NCI-H2107 treated with DMSO at 0.1 percent for 48 hours (cell line): ENCODE results near the gene SEMA4A.

Source experiments
- DNase-seq: peaks from one replicate; lab custom pipeline; 2025; ENCODE audit not compliant: unreplicated experiment; lab: John Stamatoyannopoulos, UW

SEMA4A gene

DNA sequence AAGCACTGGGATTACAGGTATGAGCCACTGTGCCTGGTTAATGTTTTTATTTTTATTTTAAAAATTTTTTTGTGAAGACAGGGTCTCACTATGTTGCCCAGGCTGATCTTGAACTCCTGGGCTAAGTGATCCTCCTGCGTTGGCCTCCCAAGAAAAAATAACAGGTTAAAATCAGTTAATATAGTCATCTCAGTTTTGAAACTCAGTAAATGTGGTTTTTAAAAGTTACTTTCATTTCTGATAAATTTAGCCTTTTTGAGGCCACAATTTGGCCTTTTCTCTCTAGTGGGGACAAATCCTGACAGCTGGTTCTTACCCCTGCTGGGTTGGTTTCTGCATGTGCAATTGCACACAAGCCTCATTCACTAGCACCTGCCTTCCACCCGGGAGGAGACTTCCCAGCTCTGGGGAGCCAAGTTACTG is 72.7 kb downstream of the SEMA4A start:
- DNase-seq = no peak

GRCh38 chr1:156226782-156227181 is 73.4 kb downstream of the SEMA4A start:
- DNase-seq = no peak
